GM12878 (cell line): Measurements from ENCODE around the gene ATP2A1. TPM values are rescaled to one million over a fixed set of nuclear protein-coding genes. Genes with fewer than 3 reads are reported as not detected.

ENCODE experiments used
- ATAC-seq: fragments of 200-7000 bp; cut with Tn5 transposase; 3 replicates; pipeline ENCODE4 v1.9.1; 2020; ENCODE audit warnings: mild to moderate bottlenecking, moderate library complexity
- BruUV-seq: library from RNA; stranded (reverse); fragments of 400-500 nt; replicated peaks from 2 replicates; lab custom pipeline; 2021; lab: Mats Ljungman, UMichigan
- CTCF ChIA-PET: fragments of 300-600 bp; sonication (Branson Sonifier 250); formaldehyde crosslinking; extraction: SDS; loops from one replicate; lab custom pipeline; 2021; ENCODE audit warnings: inconsistent platforms; lab: Yijun Ruan, JAX
- POLR2A ChIA-PET: fragments of 350-600 bp; formaldehyde crosslinking; extraction: SDS; loops from one replicate; lab custom pipeline; 2021; ENCODE audit warnings: inconsistent platforms; lab: Charles Lee
- RAD21 ChIA-PET: fragments of 300-600 bp; sonication (Branson Sonifier 250); formaldehyde crosslinking; loops from one replicate; lab custom pipeline; 2023; ENCODE audit warnings: antibody characterized with exemption; ENCODE audit not compliant: unreplicated experiment; lab: Charles Lee
- SMC1A ChIA-PET: fragments of 300-600 bp; sonication (Branson Sonifier 250); formaldehyde crosslinking; loops from one replicate; lab custom pipeline; 2023; ENCODE audit not compliant: unreplicated experiment, uncharacterized antibody; lab: Charles Lee
- DNase-seq: peaks from one replicate; pipeline ENCODE4 v3.0.0-alpha.2; 2011; ENCODE audit warnings: low read depth, low spot score
- FAIRE-seq: peaks from 3 replicates; lab custom pipeline; 2011; peaks lifted over from hg19 to GRCh38; lab: Jason Lieb, UNC
- H2AFZ ChIP-seq: 2 replicates; pipeline ENCODE4 v1.6.0; 2011; ENCODE audit warnings: low read depth, low read length, control low read depth; ENCODE audit not compliant: control insufficient read depth
- H3K27ac ChIP-seq: 2 replicates; pipeline ENCODE4 v1.5.1; 2011; ENCODE audit warnings: control low read depth; ENCODE audit not compliant: control insufficient read depth, insufficient read depth
- H3K27me3 ChIP-seq, 2 experiments: replicated peaks in 1 of 2; 2 replicates each; pipeline versions ENCODE4 v1.6.0 to v1.6.1; 2011; ENCODE audit warnings: low read length in 1 of 2; ENCODE audit not compliant: control insufficient read depth in 2 of 2, insufficient read depth in 2 of 2
- H3K36me3 ChIP-seq, 2 experiments: 2 replicates each; pipeline ENCODE4 v1.5.1; 2011; ENCODE audit warnings: low read length in 1 of 2; ENCODE audit not compliant: control insufficient read depth in 2 of 2, insufficient read depth in 2 of 2
- H3K4me1 ChIP-seq: 2 replicates; pipeline ENCODE4 v1.6.1; 2011; ENCODE audit warnings: mild to moderate bottlenecking, low read length, moderate library complexity, mixed read lengths; ENCODE audit not compliant: control insufficient read depth, insufficient read depth
- H3K4me2 ChIP-seq: 2 replicates; pipeline ENCODE4 v1.6.0; 2011; ENCODE audit warnings: control low read depth; ENCODE audit not compliant: control insufficient read depth, insufficient read depth
- H3K4me3 ChIP-seq: fragments of 200-600 bp; sonication (generic); 2 replicates; pipeline ENCODE4 v1.5.1; 2016
- H3K79me2 ChIP-seq: 2 replicates; pipeline ENCODE4 v1.6.0; 2011; ENCODE audit warnings: low read length; ENCODE audit not compliant: control insufficient read depth, insufficient read depth
- H3K9ac ChIP-seq: 2 replicates; pipeline ENCODE4 v1.8.0; 2011; ENCODE audit warnings: low read length, control low read depth, mixed read lengths; ENCODE audit not compliant: control insufficient read depth, insufficient read depth
- H3K9me3 ChIP-seq: replicated peaks from 3 replicates; pipeline ENCODE4 v1.5.1; 2011; ENCODE audit warnings: mild to moderate bottlenecking, low read length; ENCODE audit not compliant: control insufficient read depth, insufficient read depth
- H4K20me1 ChIP-seq: 2 replicates; pipeline ENCODE4 v1.6.0; 2011; ENCODE audit not compliant: control insufficient read depth, insufficient read depth
- ASH2L ChIP-seq: fragments of 300-600, 200-600 bp; sonication (generic); IDR thresholded peaks from 2 replicates; pipeline ENCODE4 v1.6.1; 2017; ENCODE audit warnings: low read depth, mild to moderate bottlenecking, borderline replicate concordance
- GABPA ChIP-seq: IDR thresholded peaks from 2 replicates; pipeline ENCODE4 v1.6.1; 2014; ENCODE audit warnings: antibody characterized with exemption, low read depth, mild to moderate bottlenecking, inconsistent platforms
- LARP7 ChIP-seq: fragments of 450-650 bp; IDR thresholded peaks from 2 replicates; pipeline ENCODE4 v1.6.1; 2017; ENCODE audit warnings: mild to moderate bottlenecking
- STAT3 ChIP-seq: IDR thresholded peaks from 2 replicates; pipeline ENCODE4 v1.6.1; 2011; ENCODE audit warnings: low read depth, low read length, improper control_type of control experiment
- YY1 ChIP-seq: IDR thresholded peaks from 2 replicates; pipeline ENCODE4 v1.6.1; 2011; ENCODE audit warnings: low read depth, mild to moderate bottlenecking, low read length
- WGBS: methylation state at CpG from one replicate; pipeline ENCODE4 v1.1.6; 2016; ENCODE audit warnings: low lambda C conversion rate; ENCODE audit not compliant: insufficient replicate concordance, insufficient coverage; ENCODE audit errors: missing lambda C conversion rate; 5-methylcytosine and 5-hydroxymethylcytosine counted together
- in situ Hi-C: fragments of 300-500 bp; cut with MboI; formaldehyde crosslinking; loops from 9 replicates; pipeline ENCODE4 v1.14.3; 2018; ENCODE audit warnings: mixed read lengths
- intact Hi-C: fragments of 100-400 bp; cut with micrococcal nuclease; formaldehyde crosslinking; loops from one replicate; pipeline ENCODE4 v1.14.2; 2022; ENCODE audit not compliant: unreplicated experiment
- polyA plus RNA-seq, 11 experiments: library from polyadenylated mRNA; depleted of rRNA in 4 of 11; unstranded in 6 of 11; stranded (reverse) in 5 of 11; fragments of >200 nt; fragmentation: Nextera tagmentation in 4 of 11; fragmentation: Illumina TruSeq in 1 of 11; extraction: Ambion mirVana in 4 of 11; extraction: Trizol in 1 of 11; gene quantifications; 1 replicate in 1 of 11; 2 replicates in 10 of 11; pipeline versions ENCODE4 v1.2.1 to v1.2.3, GENCODE V29; 2011 to 2016; ENCODE audit warnings: inconsistent platforms in 2 of 11, missing spikeins in 2 of 11, low read depth in 1 of 11
- total RNA-seq, 4 experiments: library from RNA; depleted of rRNA in 3 of 4; stranded (reverse); fragments of >200 nt in 3 of 4; fragmentation: Illumina TruSeq in 1 of 4; extraction: Trizol in 1 of 4; gene quantifications; 2 replicates each; pipeline versions ENCODE4 v1.2.1 to v1.2.3, GENCODE V29; 2013 to 2021

Gene ATP2A1
- total and polyA plus RNA-seq, 10 of the 15 experiments (the other 5 are each of a cell fraction or from before 2014, with no cell fraction given): 0.13 to 1.7 (median 0.88) TPM

GRCh38 chr16:28863929-28864793 is 14.1 kb upstream of the ATP2A1 start:
- RAD21 ChIA-PET: interaction anchor here (1.1 to 3.8 kb wide), 7 partner anchors 9 to 81 kb away, joined by 3 to 25 read pairs (median 6); partner anchors contain the start of gene TUFM
- Histone ChIP-seq H3K4me3 (peak overlapping the region; percentile 78), H3K27ac (peak overlapping the region; percentile 99), H3K4me1 (peaks cover 10% of the 10 kb centered on the region)
- SMC1A ChIA-PET: interaction anchor here (1.0 to 5.3 kb wide), 8 partner anchors 14 to 83 kb away, joined by 3 to 32 read pairs (median 4); partner anchors contain the start of genes CD19 and TUFM
- POLR2A ChIA-PET: interaction anchor here (0.5 to 4.0 kb wide), 5 partner anchors 10 to 60 kb away, joined by 3 to 43 read pairs (median 4); partner anchors contain the start of genes ATXN2L, RABEP2 and TUFM
- TF ChIP-seq LARP7 (0 out of 2 replicates have a peak, but pooled peaks have one; percentile 4), STAT3 (no peak), YY1 (no peak), GABPA (peak; percentile 88), ASH2L (peak; percentile 9; the same call in 1 of the 2 replicates)
- TF ChIP-seq, all 136 proteins: peak for 3
- no peaks in the 10 kb centered on the region for H3K27me3 ChIP-seq
- H3K79me2 ChIP-seq: peaks cover 33% of the 10 kb centered on the region
- H3K9ac ChIP-seq: peak overlapping the region; percentile 99
- H3K9me3 ChIP-seq: no peaks in the 10 kb centered on the region
- intact Hi-C loops: loop anchor here (2.0 kb wide), 1 partner anchor 17 kb away; the partner anchor contains the start of gene TUFM
- WGBS: 14% methylated on average over 34 of the region's 42 CpGs
- ATAC-seq (peak; percentile 19), FAIRE-seq (peak; percentile 23), DNase-seq (no peak)
- CTCF ChIA-PET: interaction anchor here (0.8 to 3.2 kb wide), 8 partner anchors 10 to 87 kb away, joined by 3 to 21 read pairs (median 6); partner anchors contain the start of genes CD19, NFATC2IP and TUFM
- H2AFZ ChIP-seq: peak overlapping the region; percentile 99
- BruUV-seq: no TSS peak
- peak overlapping the region; percentile 95 for H3K4me2 ChIP-seq
- in situ Hi-C loops: no loop called here
- H3K36me3 ChIP-seq: peaks cover 7% of the 10 kb centered on the region in 2 experiments
- H4K20me1 ChIP-seq: no peaks in the 10 kb centered on the region
